Measurements from ENCODE around the gene RYR2. TPM values are rescaled to one million over a fixed set of nuclear protein-coding genes. Genes with fewer than 3 reads are reported as not detected.
A peak's percentile ranks its signal among the peaks of the same experiment; 100 is the strongest.

Gene RYR2
- total RNA-seq, 1 experiment from 2014 or later: 3.4 TPM

DNA sequence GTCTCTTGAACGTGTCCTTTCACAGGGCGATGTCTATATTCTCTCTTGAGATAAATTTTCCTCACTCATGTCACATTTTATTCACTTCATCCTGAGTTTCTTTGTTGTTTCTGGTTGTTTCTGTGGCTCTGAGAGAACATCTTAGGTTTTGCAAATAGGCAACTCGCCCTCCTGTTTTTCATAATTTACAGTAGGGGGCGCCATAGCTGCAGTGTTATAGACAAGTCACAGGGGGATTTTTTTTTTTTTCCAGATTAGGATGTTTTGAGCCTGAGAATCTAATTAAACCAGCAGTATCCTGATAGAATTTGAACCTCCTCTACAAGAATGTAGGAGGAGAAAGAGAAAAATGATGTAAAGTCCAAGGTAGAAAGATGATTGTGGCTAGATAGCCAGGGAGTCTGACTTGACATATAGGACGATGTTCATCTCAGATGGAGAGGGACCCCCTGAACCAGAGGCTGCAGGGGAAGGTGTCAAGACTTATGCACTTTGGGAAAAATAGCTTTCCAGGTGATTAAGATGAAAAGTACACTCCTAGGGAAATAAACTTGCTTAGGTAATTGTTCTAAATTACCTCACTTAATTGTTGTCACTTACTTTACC, 772.4 kb downstream of the RYR2 start:
- DNase-seq: no peak
- no peaks in the 10 kb centered on the region for H3K79me1 ChIP-seq (ENCODE audit: insufficient read depth, low read depth, low read length, poor library complexity, severe bottlenecking)
- H3K4me1 ChIP-seq (ENCODE audit: insufficient read depth, low read length): no peaks in the 10 kb centered on the region
- no peaks in the 10 kb centered on the region for H3K9me3 ChIP-seq (ENCODE audit: control insufficient read depth, low read depth, low read length)
- no peak overlapping the region for H2BK120ac ChIP-seq (ENCODE audit: low read depth, low read length, poor library complexity, severe bottlenecking)
- H3K27me3 Mint-ChIP-seq (ENCODE audit: low read depth): no peaks in the 10 kb centered on the region
- no peak overlapping the region for H3K4me2 ChIP-seq (ENCODE audit: insufficient read depth, insufficient read length, low read length)
- no peaks in the 10 kb centered on the region for H4K20me1 ChIP-seq (ENCODE audit: control insufficient read depth, insufficient read depth, insufficient read length)
- no peak overlapping the region for H2BK12ac ChIP-seq (ENCODE audit: insufficient read length, low read depth, low read length)
- no peak overlapping the region for H3K14ac ChIP-seq (ENCODE audit: insufficient read depth, low read length)
- H3K27ac ChIP-seq (ENCODE audit: insufficient read length, low read depth, low read length): no peak overlapping the region
- no CpG with 5 or more reads among the region's 5 CpGs for WGBS (ENCODE audit: extremely low coverage, insufficient read length, low lambda C conversion rate)
- H3K27me3 ChIP-seq (ENCODE audit: insufficient read depth, low read length): no peaks in the 10 kb centered on the region
- no peak overlapping the region for H2BK5ac ChIP-seq (ENCODE audit: insufficient read length, low read length)
- H3K9me3 Mint-ChIP-seq: no peaks in the 10 kb centered on the region
- no peak overlapping the region for H3K4me3 Mint-ChIP-seq
- no peak overlapping the region for H3K23ac ChIP-seq (ENCODE audit: insufficient read length, low read depth, low read length)
- H4K8ac ChIP-seq (replicated peaks; ENCODE audit: insufficient read length, low read depth, low read length): no peak overlapping the region
- H3K36me3 Mint-ChIP-seq (ENCODE audit: insufficient read depth in 1 of 3, low read depth in 3 of 3): peaks cover 0 to 4% (median 0%) of the 10 kb centered on the region in 3 experiments; a peak in 2 of 7 replicates
- no peak overlapping the region for H3T11ph ChIP-seq (ENCODE audit: low read length)
- H3K4me1 Mint-ChIP-seq: peaks cover 11 to 14% of the 10 kb centered on the region in 2 experiments
- H2BK20ac ChIP-seq (ENCODE audit: low read depth, low read length, poor library complexity, severe bottlenecking): no peak overlapping the region
- H3K9ac ChIP-seq (ENCODE audit: extremely low read depth, insufficient read length, low read length): no peak overlapping the region
- no peak overlapping the region for H2BK15ac ChIP-seq (ENCODE audit: low read depth, low read length)
- H2AFZ ChIP-seq (ENCODE audit: low read length): no peak overlapping the region
- no peak overlapping the region for H2AK5ac ChIP-seq (ENCODE audit: insufficient read length, low read length)
- H3K4ac ChIP-seq (ENCODE audit: low read depth, low read length): no peak overlapping the region
- no peaks in the 10 kb centered on the region for H3K23me2 ChIP-seq (ENCODE audit: insufficient read length, low read depth, low read length, poor library complexity, severe bottlenecking)
- H3K56ac ChIP-seq (ENCODE audit: insufficient read length, low read depth, low read length): no peak overlapping the region
- no peak overlapping the region for H4K5ac ChIP-seq (ENCODE audit: insufficient read length, low read depth, low read length)
- H3K79me2 ChIP-seq (ENCODE audit: insufficient read depth, low read length): no peaks in the 10 kb centered on the region
- no peak overlapping the region for H3K27ac Mint-ChIP-seq
- no peak overlapping the region for H3K18ac ChIP-seq (ENCODE audit: insufficient read length, low read depth, low read length)
- H4K91ac ChIP-seq (ENCODE audit: insufficient read length, low read depth, low read length): no peak overlapping the region
- TF ChIP-seq CTCF (conservative IDR thresholded peaks at IDR 0.05): peak; percentile 90
